Large intestine (tissue), 3 donors: ENCODE data around the gene TP53I13. TPM values are rescaled to one million over a fixed set of nuclear protein-coding genes. Genes with fewer than 3 reads are reported as not detected.

ENCODE experiments used
- DNase-seq, 2 donors: peaks; one replicate each; pipeline versions ENCODE4 v3.0.0 to v3.0.0-alpha.2; 2013
- H3K27ac ChIP-seq: one replicate; pipeline ENCODE4 v1.5.1; 2013; ENCODE audit warnings: low read length
- H3K27me3 ChIP-seq: 2 replicates; pipeline ENCODE4 v1.6.1; 2013; ENCODE audit warnings: low read length; ENCODE audit not compliant: control insufficient read depth, insufficient read depth
- H3K36me3 ChIP-seq: 2 replicates; pipeline ENCODE4 v1.6.1; 2013; ENCODE audit warnings: low read length; ENCODE audit not compliant: control insufficient read depth, insufficient read depth
- H3K4me1 ChIP-seq: one replicate; pipeline ENCODE4 v1.6.1; 2013; ENCODE audit warnings: low read length; ENCODE audit not compliant: control insufficient read depth, insufficient read depth
- H3K4me3 ChIP-seq: one replicate; pipeline ENCODE4 v1.5.1; 2013; ENCODE audit warnings: low read length
- H3K9me3 ChIP-seq: one replicate; pipeline ENCODE4 v1.6.1; 2013; ENCODE audit warnings: mild to moderate bottlenecking, low read depth, low read length, moderate library complexity; ENCODE audit not compliant: control insufficient read depth
- WGBS: methylation state at CpG from one replicate; pipeline ENCODE4 v1.1.5; 2013; ENCODE audit warnings: low lambda C conversion rate; ENCODE audit not compliant: insufficient coverage; 5-methylcytosine and 5-hydroxymethylcytosine counted together
- polyA plus RNA-seq: library from polyadenylated mRNA; unstranded; fragments of 120-200 nt; gene quantifications from one replicate; pipeline ENCODE4 v1.2.1, GENCODE V29; 2013

Gene TP53I13
- polyA plus RNA-seq, 1 donor, result 77.0 TPM

DNA sequence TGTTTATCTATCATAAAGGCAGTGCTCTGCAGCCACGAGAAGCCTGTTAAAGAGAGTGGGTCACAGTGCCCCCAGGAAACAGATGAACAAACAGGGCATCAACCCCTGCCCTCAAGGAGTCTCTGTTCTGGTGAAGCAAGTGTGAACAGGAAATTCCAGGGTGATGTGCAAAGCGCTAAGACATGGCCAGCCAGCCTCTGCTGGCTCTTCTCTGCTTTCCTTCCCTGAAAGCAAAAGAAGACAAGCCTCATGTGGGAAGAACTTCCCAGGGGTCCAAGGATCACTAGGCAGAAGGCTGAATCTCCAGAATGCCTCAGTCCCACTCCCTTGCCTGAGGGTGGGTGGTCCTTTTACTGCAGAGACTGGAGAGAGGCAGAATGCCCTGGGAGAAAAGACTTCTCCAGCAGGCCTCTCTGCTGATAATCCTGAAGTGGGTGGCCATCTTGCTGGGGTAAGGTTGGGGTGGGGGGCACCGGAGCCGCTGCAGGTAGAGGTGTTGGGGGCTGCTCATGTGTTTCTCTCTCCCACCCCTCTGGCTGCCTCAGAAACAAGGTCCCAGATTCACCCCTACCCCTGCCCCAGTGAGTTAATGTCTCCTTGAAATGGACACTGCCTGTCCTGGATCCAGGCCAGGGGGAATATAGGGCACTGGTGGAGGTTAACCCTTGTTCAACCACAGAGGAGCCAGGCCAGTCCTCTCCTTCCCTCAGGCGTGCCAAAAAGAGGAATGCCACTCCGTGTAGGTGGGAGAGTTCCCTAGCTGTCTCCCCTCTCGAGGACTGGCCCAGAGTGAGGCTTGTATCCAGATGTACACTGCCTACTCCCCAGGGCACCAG is 26.8 kb downstream of the TP53I13 start:
- H3K4me3 ChIP-seq, result no peak overlapping the region
- no peaks in the 10 kb centered on the region for H3K9me3 ChIP-seq
- WGBS, result no CpG with 5 or more reads among the region's 7 CpGs
- H3K4me1 ChIP-seq, result peaks cover 34% of the 10 kb centered on the region
- DNase-seq, result no peak
- H3K36me3 ChIP-seq, result no peaks in the 10 kb centered on the region
- no peak overlapping the region for H3K27ac ChIP-seq
- H3K27me3 ChIP-seq, result no peaks in the 10 kb centered on the region

DNA sequence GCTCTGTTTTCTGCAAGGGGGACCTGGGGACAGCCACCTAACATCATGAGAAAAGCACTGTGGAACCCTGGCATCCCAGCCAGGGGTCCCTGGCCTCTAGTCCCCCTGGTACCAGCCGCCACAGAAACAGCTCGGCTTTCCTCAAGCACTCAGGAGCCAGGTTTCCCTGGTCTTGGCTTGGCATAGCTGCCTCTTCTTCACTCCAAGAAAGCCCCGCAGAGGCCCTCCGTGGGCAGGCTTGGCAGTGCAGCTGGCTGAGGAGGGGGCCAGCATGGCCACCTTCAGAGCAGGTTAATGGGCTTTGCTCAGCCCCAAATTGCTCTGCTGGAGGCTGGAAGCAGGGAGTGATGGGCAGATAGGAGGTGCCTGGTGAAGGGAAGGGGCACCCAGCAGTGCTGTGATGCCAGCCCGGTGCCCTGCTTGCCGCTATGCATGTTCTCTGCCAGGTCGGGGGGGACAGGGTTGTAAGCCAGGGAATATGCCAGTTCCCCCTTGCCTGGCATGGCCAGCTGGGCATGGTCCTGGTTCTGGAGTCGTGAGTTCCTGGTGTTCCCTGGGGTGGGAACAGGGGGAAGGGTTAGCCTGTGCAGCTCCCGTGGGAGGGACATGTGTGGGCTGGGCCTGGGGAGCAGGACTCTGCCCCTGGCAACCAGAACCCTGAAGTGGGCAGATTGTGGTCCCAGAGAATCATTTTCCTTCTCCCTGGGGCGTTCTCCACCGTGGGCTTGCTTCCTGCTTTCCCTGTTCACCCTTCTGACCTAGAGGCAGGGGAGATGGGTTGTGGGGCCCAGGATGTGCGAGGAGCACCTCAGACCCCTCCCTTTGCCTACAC is 27.7 kb downstream of the TP53I13 start:
- WGBS, result no CpG with 5 or more reads among the region's 12 CpGs
- DNase-seq, result no peak
- Histone ChIP-seq H3K27ac (no peak overlapping the region), H3K36me3 (no peaks in the 10 kb centered on the region), H3K4me3 (no peak overlapping the region), H3K9me3 (no peaks in the 10 kb centered on the region), H3K27me3 (no peaks in the 10 kb centered on the region), H3K4me1 (peaks cover 26% of the 10 kb centered on the region)

DNA sequence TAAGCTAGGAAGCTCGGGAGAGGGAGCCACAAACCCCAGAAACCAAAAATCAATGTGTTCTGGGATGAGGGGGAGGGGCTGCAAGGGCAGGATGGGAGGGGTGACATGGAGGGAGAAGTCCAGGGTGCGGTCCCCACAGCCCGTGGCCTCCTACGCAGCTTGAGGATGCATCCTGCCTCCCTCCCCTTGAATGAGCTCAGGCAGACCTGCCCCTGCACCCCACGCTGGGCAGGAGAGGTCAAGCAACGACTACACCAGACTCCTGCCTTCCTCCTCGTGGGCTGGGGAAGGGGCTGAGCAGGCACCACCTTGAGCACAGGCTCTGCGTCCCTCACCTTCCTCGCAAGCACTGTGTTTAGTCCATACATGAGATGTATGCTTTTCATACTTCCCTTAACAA is 28.3 kb downstream of the TP53I13 start:
- WGBS, result no CpG with 5 or more reads among the region's 9 CpGs
- no peak for DNase-seq
- Histone ChIP-seq H3K9me3 (no peaks in the 10 kb centered on the region), H3K27ac (no peak overlapping the region), H3K27me3 (no peaks in the 10 kb centered on the region), H3K4me1 (peaks cover 20% of the 10 kb centered on the region), H3K36me3 (no peaks in the 10 kb centered on the region), H3K4me3 (no peak overlapping the region)

DNA sequence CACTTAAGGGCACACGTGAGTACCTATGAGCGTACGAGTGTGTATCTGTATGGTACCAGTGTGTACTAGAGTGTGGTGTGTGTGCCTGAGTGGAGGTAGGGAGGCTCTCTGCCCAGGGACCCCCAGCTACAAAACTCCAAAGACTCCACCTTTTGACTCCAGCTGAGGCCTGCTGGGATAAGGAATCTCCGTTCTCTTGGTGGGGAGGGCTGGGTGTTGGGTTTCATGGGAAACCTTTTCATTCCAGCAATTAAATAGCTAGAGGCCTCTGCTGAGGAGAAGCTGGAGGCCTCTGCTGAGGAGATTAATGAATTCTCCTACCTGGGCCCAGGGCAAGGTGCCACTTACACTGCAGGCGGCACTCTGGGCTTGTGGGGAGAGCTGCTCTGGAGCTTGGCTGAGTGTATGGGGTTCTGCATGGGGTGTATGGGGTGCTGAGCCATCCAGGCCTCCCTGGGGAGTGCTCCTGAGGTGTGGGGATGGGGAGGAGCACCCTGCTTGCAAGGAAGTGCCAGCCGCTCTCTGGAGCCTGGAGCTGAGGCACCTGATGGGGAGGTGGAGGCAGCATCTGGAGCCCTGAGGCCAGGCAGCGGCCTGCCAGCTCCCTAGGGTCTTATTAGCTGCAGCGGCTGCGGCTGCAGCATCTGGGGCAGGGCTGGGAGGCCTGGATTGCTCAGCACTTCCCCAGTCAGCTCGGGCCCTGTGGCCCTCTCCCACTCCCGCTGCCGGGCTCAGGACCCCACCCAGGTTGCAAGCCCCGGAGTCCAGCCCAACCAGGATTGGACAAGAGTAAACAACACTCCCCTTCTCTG is 29.1 kb downstream of the TP53I13 start:
- Histone ChIP-seq H3K27me3 (no peaks in the 10 kb centered on the region), H3K9me3 (no peaks in the 10 kb centered on the region), H3K4me3 (no peak overlapping the region), H3K4me1 (peaks cover 12% of the 10 kb centered on the region), H3K27ac (no peak overlapping the region), H3K36me3 (no peaks in the 10 kb centered on the region)
- no CpG with 5 or more reads among the region's 13 CpGs for WGBS
- no peak for DNase-seq

DNA sequence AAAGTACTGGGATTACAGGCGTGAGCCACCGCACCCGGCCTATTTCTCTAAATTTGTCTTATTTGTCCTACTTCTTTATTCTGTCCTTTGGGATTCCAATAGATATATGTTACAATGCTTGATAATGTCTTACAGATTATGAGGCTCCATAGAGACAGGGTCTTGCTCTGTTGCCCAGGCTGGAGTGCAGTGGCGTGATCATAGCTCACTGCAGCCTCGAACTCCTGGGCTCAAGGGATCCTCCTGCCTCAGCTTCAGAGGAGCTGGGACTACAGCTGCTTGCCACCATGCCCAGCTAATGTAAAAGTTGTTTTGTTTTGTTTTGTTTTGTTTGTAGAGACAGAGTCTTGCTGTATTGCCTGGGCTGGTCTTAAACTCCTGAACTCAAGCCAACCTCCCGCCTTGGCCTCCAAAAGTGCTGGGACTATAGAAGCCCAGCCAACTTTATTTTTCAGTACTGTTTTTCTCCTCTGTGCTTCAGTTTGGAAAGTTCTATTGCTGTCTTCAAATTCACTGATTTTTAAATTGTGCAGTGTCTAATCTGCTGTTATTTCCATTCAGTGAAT is 34.7 kb downstream of the TP53I13 start:
- H3K27me3 ChIP-seq, result no peaks in the 10 kb centered on the region
- DNase-seq, result no peak
- H3K36me3 ChIP-seq, result no peaks in the 10 kb centered on the region
- no peak overlapping the region for H3K4me3 ChIP-seq
- 100% methylated on average over 1 of the region's 6 CpGs for WGBS
- H3K4me1 ChIP-seq, result no peaks in the 10 kb centered on the region
- H3K9me3 ChIP-seq, result no peaks in the 10 kb centered on the region
- no peak overlapping the region for H3K27ac ChIP-seq

DNA sequence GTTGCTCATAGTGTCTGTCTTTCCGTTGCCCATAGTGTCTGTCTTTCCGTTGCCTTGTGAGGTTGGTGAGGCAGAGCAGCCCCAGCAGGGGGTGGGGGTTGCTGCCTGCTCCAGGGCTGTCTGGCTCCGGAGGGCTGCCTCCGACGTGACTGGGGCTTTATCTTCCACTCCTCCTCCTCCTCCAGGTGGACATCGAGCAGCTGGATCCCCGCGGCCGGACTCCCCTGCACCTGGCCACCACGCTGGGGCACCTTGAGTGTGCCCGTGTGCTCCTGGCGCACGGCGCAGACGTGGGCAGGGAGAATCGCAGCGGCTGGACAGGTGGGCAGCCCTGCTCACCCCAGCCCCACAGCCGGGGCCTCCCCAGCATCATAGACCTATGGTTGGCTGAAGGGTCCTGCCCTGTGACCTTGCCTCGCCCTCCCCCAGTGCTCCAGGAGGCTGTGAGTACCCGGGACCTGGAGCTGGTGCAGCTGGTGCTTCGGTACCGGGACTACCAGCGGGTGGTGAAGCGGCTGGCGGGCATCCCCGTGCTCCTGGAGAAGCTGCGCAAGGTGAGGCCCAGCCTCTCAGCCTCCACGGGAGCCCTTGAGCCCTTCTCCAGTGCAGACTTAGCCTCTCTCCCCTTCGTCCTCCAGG is 39.2 kb downstream of the TP53I13 start:
- no peaks in the 10 kb centered on the region for H3K36me3 ChIP-seq
- H3K4me1 ChIP-seq, result peaks cover 1% of the 10 kb centered on the region
- peaks cover 2% of the 10 kb centered on the region for H3K9me3 ChIP-seq
- no peak for DNase-seq
- no CpG with 5 or more reads among the region's 29 CpGs for WGBS
- H3K27me3 ChIP-seq, result peaks cover 16% of the 10 kb centered on the region
- no peak overlapping the region for H3K27ac ChIP-seq
- H3K4me3 ChIP-seq, result no peak overlapping the region

DNA sequence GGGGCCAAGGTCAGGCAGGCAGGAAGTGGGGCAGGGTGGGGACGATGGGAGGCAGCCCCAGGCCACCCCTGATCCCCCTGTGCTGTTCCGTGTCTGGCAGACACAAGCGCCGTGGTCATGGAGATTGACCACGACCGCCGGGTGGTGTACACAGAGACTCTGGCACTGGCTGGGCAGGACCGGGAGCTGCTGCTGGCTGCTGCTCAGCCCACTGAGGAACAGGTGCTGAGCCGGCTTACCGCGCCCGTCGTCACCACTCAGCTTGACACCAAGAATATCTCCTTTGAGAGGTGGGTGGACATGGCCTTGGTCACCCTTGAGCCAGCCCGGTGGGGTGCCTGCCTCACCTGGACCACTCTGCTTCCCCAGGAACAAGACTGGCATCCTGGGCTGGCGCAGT is 40.5 kb downstream of the TP53I13 start:
- Histone ChIP-seq H3K27me3 (peaks cover 26% of the 10 kb centered on the region), H3K4me3 (no peak overlapping the region), H3K9me3 (peaks cover 6% of the 10 kb centered on the region), H3K4me1 (peaks cover 10% of the 10 kb centered on the region), H3K27ac (no peak overlapping the region), H3K36me3 (no peaks in the 10 kb centered on the region)
- DNase-seq, result no peak
- no CpG with 5 or more reads among the region's 15 CpGs for whole genome bisulfite sequencing

DNA sequence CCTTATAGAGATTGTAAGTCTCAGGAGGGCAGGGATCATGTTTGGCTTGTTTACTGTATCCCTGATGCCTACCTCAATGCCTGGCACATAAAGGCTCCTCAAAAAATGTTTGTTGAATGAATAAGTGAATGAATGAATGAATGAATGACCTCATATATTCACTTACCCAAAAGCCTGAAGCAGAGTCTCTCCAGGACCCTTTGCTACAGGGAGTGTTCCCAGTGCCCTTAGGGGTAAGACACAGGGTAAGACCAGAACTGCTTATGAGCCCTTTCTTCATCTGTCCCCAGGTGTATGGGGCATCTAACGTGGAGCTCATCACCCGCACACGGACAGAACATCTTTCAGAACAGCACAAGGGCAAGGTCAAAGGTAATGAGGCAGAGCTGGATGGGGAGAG is 41.9 kb downstream of the TP53I13 start:
- Histone ChIP-seq H3K27ac (no peak overlapping the region), H3K27me3 (peaks cover 40% of the 10 kb centered on the region), H3K4me3 (no peak overlapping the region), H3K4me1 (peaks cover 21% of the 10 kb centered on the region), H3K36me3 (no peaks in the 10 kb centered on the region), H3K9me3 (peaks cover 6% of the 10 kb centered on the region)
- no CpG with 5 or more reads among the region's 3 CpGs for WGBS
- no peak for DNase-seq

DNA sequence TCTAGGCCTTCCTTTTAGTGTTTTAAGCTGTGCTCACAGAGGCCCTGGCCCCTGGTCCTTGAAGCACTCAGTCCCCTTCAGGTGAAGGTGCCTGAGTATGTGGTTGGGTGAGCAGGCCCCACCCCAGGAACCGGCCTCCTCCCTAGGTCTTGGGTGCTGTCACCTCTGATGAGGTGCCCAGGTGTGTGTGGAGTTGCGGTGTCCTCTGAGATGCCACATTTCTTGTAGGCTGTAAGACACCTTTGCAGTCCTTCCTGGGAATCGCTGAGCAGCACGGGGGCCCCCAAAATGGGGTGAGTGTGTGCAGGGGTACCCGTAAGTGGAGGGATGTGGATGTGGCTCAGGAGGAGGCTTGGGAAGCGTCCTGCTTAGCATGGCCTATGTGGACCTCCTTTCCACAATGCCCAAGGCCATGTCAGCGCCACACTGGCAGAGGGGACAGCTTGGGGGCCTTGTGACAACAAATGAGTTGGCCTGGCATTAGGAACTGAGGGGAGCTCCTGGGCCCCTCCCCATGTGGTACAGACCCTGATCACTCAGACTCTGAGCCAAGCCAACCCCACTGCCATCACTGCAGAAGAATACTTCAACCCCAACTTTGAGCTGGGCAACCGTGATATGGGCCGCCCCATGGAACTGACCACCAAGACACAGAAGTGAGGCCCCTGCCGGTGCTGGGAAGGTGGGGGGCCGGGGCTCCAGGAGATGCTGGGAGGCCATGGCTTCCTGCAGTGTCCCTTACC is 43.0 kb downstream of the TP53I13 start:
- WGBS, result no CpG with 5 or more reads among the region's 11 CpGs
- no peaks in the 10 kb centered on the region for H3K36me3 ChIP-seq
- DNase-seq, result no peak
- H3K27me3 ChIP-seq, result peaks cover 50% of the 10 kb centered on the region
- H3K9me3 ChIP-seq, result peaks cover 10% of the 10 kb centered on the region
- no peak overlapping the region for H3K27ac ChIP-seq
- no peak overlapping the region for H3K4me3 ChIP-seq
- H3K4me1 ChIP-seq, result peaks cover 31% of the 10 kb centered on the region
